DMS79 treated with DMSO at 0.1 percent for 48 hours (cell line): ENCODE results near the gene MLC1.

Source experiments
- DNase-seq: peaks from one replicate; lab custom pipeline; 2025; lab: John Stamatoyannopoulos, UW

MLC1 gene

GRCh38 chr22:50076646-50077535 is 8.3 kb downstream of the MLC1 start:
- no peak for DNase-seq

GRCh38 chr22:50074551-50075530 is 10.4 kb downstream of the MLC1 start:
- no peak for DNase-seq

GRCh38 chr22:50074056-50074455 is 11.2 kb downstream of the MLC1 start:
- DNase-seq: no peak

- DNase-seq: no peak
These were observed 12.3 kb downstream of the MLC1 start for GRCh38 chr22:50072714-50073538.

GRCh38 chr22:50072167-50072555 is 13.1 kb downstream of the MLC1 start:
- DNase-seq: no peak

DNA sequence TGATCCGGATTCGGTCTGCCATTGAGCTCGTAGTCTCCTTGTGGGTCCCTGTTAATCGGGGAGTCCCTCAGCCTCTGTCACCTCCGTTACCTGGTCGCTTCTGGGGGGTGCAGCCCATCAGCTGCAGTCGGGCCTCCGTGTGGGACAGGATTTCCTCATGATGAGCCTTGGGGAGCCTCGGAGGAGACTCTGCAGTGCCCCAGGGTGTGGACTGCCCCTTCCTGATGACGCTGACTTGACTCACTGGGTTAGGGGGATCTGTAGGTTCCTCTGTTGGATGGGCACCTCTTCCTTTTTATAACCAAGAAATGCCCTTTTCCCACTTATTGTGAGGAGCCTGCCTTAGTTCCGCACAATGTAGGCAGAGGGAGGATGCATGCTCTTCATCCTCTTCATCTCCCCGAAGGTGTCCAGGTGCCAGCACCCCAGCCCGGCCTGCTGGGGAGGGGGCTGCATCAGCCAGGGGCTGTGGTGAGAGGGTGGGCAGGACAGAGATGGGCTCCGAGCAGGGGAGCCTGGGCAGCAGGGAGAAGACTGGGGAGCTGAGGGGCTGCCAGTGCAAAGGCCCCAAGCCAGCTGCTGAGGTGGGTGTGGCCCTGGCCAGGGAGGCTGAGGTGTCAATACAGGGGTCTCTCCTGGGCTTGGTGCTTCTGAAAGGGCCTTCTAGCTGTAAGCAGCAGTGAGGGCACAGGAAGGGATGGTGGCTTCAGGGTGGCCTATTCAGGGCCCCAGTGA is 13.6 kb downstream of the MLC1 start:
- no peak for DNase-seq

- no peak for DNase-seq
These were observed 14.9 kb downstream of the MLC1 start for GRCh38 chr22:50070366-50070765.

DNA sequence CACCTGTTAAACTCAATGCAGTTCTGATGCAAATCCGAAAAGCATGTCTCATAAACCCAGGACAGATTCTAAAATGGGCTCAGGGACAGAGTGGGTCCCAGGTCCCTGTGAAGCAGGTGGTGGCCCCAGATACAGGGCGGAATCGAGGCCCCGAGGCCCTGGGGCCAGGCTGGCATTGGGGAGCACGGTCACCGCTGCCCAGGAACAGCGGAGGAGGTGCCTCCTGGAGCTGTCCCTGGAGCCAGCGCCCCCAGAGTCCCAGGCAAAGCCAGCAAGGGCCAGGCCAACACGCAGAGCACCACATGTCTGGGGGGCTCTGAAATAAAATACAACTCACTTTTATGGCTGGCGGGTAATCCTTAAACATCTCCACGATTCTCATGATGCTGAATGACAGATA is 17.1 kb downstream of the MLC1 start:
- no peak for DNase-seq

DNA sequence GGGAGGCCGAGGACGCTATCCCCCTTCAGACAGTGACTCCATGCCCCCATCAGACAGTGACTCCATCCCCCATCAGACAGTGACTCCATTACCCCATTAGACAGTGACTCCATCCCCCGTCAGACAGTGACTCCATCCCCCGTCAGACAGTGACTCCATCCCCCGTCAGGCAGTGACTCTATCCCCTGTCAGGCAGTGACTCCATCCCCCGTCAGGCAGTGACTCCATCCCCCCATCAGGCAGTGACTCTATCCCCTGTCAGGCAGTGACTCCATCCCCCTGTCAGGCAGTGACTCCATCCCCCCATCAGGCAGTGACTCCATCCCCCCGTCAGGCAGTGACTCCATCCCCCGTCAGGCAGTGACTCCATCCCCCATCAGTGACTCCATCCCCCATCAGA is 18.0 kb downstream of the MLC1 start:
- DNase-seq: no peak

GRCh38 chr22:50064453-50064852 is 20.8 kb downstream of the MLC1 start:
- no peak for DNase-seq

DNA sequence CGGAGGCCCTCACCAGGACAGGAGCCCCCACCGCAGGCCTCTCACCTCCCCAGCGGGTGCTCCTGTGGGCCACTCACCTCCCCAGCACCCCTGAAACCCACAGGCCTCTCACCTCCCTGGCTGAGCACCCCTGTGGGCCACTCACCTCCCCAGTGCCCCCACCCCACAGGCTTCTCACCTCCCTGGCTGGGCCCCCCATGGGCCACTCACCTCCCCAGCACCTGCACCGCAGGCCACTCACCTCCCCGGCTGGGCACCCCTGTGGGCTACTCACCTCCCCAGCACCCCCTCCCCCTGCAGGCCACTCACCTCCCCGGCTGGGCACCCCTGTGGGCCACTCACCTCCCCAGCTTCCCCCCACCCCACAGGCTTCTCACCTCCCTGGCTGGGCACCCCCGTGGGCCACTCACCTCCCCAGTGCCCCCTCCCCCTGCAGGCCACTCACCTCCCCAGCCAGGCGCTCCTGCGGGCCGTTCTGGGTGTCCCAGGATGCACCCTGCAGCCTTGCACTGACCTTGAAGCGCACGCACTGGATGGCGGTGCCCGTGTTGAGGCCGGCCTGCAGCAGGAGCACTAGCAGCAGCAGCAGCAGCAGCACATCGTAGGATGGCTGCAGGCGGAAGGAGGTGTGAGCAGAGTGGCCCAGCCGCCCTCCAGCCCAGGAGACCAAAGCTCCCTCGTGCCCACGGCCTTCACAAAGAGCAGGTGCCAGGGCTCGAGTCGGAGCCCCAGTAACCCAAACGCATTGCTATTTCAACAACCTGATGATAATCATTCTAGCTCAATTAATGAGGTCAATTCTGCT is 21.4 kb downstream of the MLC1 start:
- DNase-seq: no peak

DNA sequence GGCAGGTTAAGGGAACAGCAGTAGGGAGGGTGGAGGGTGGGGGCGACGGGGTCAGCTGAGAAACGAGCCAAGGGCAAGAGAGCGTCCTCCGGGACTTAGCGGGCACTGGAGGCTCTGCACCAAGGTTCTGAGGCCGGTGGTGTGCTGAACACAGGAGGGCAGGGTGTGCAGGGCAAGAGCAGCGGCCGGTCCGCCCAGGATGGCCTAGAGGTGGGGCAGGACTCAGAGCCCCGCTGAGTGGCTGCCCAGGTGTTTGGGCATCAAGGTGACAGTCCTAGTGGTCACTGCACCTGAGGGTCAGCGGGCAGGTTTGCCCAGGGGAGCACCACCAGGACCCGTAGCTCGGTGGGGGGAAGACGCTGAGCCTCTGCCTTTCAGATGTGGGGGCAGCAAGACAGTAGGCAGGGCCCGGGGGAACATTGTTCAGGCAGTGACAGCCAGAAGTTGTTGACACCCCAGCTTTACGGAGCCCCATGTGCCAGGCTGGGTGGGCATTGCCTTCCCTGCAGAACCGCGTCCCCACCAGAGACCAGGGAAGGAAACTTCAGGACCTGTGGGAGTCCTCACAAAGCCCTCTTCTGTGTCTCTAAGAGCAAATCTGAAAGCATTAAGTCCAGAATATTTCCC is 22.6 kb downstream of the MLC1 start:
- no peak for DNase-seq

- no peak for DNase-seq
These were observed 23.3 kb downstream of the MLC1 start for GRCh38 chr22:50061824-50062355.

GRCh38 chr22:50061141-50061823 is 23.9 kb downstream of the MLC1 start:
- no peak for DNase-seq

DNA sequence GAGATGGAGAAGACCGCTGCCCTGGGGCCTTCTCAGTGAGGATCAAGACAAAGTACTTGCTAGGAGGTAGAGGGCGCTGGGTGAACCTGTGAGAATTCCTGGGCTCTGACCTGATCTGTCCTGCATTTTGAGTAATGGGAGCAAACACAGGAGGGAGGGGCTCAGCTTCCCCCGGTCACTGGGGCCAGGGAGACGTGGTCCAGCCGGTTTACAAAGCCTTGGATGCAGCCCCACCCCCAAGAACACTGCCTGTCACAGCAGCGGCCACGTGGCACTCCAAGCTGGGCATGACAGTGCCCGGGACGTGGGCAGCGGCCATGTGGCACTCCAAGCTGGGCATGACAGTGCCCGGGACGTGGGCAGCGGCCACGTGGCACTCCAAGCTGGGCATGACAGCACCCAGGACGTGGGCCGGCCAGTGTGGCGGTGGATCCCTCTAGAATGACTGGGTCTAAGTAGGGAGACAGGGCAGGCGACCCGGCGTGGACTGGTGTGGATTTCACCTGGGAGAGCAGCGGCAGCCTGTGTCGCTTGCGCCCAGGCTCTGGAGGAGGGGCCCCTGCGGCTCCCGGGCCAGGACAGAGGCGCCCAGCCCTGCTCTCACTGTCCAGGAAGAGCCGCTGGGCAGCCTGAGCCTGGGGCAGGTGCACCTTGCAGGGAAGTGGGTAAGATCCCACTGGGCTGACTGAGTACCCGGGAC is 24.6 kb downstream of the MLC1 start:
- no peak for DNase-seq

DNA sequence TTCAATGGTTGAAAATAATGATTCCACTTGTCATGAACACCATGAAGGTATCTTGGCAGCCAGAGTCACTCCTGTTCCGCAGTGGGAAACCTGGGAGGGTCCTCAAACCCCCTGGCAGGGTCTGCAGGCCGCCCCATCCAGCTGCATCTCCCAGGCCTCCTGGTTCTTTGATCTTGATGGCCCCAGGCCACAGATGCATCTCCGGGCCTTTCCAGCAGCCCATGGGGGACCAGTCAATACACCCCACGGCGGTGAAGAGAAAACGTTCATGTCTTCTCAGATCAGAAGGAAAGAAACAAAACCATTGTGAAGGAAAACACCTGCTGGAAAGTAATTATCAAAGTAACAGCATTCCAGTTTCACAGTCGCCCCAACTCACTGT is 25.4 kb downstream of the MLC1 start:
- DNase-seq: no peak

DNA sequence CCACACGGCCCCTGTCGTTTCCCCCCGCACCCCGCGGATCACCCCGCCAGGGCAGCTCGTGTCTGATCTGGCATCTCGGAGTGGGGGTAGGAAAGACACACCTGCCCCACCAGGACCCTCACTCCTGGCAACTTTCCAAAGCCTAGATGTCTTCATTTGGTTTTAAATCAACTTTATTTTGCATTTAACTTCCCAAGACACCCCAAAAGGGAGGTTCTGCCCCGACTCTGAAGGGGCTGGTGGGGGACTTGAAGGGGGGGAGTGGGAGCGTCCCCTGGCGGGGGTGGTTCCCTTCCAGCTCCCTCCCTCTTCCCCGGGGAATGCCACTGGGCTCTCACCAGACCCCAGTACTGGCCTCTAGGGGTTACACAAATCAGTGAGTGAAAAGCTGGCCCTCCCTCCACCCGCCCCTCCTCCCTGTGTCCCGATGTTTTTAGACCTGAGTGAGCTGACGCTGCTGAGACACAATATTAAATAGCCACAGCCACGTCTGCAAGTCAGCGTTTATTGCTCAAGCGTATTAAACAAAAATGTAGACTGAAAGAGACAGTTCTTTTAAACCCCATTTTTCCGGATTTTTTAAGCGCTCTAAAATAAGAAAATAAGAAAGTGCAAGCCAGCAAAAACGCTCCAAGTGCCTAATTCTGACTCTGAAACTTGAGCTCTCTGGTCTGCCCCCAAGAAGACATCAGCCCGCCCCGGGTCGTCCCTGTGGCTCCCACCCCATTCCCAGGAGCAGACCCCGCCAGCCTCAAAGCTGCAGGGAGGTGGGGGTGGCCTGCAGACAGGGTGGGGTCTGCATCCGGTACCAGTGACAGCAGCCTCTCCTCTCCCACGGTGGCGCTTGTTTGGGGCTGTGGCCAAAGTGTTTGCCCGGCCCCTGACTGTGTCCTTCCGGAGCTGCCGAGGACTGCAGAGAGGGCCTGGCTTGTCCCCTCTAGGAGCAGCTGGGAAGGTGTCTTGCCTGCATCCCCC is 26.0 kb downstream of the MLC1 start:
- DNase-seq: no peak
